ENCODE measurements around the gene TOPORS. TPM values are rescaled to one million over a fixed set of nuclear protein-coding genes. Genes with fewer than 3 reads are reported as not detected.
A peak's percentile ranks its signal among the peaks of the same experiment; 100 is the strongest.
"Not testable (repeated sequence)": the region's sequence is repeated elsewhere in the genome, so short reads cannot be mapped to it uniquely, and the experiment has no call there.

Gene TOPORS
- total RNA-seq, 1 donor from 2014 or later = 9.4 TPM

- DNase-seq (no peak), ATAC-seq (peak; percentile 42)
- intact Hi-C loops (cut with micrococcal nuclease) = no loop called here
Observed at GRCh38 chr9:32524892-32525708, 27.3 kb downstream of the TOPORS start.

- DNase-seq; intact Hi-C loops (cut with micrococcal nuclease); ATAC-seq: not testable (repeated sequence)
Observed at GRCh38 chr9:32524558-32524891, 27.9 kb downstream of the TOPORS start.

GRCh38 chr9:32523910-32524309 lies 28.5 kb downstream of the TOPORS start:
- no peak for DNase-seq
- intact Hi-C loops (cut with micrococcal nuclease) = no loop called here
- no peak for ATAC-seq

- no peak for DNase-seq
- ATAC-seq = no peak
- intact Hi-C loops (cut with micrococcal nuclease) = no loop called here
Observed at GRCh38 chr9:32518276-32518675, 34.1 kb downstream of the TOPORS start.

- no peak for ATAC-seq
- intact Hi-C loops (cut with micrococcal nuclease) = no loop called here
- DNase-seq = no peak
Observed at GRCh38 chr9:32516241-32516640, 36.1 kb downstream of the TOPORS start.

- ATAC-seq = no peak
Observed at GRCh38 chr9:32508728-32509127, 43.7 kb downstream of the TOPORS start.

GRCh38 chr9:32503008-32503407 lies 49.4 kb downstream of the TOPORS start:
- ATAC-seq = no peak
- intact Hi-C loops (cut with micrococcal nuclease) = no loop called here
- no peak for DNase-seq

More at GRCh38 chr9:32508728-32509127, 43.7 kb downstream of the TOPORS start:
- DNase-seq = no peak
- intact Hi-C loops (cut with micrococcal nuclease) = no loop called here

GRCh38 chr9:32502464-32502863 lies 49.9 kb downstream of the TOPORS start:
- ATAC-seq (no peak), DNase-seq (no peak)
- intact Hi-C loops (cut with micrococcal nuclease) = no loop called here

- intact Hi-C loops (cut with micrococcal nuclease) = no loop called here
- no peak for DNase-seq
- no peak for ATAC-seq
Observed at GRCh38 chr9:32501868-32502267, 50.5 kb downstream of the TOPORS start.

GRCh38 chr9:32500768-32501167 lies 51.6 kb downstream of the TOPORS start:
- intact Hi-C loops (cut with micrococcal nuclease) = no loop called here
- DNase-seq (no peak), ATAC-seq (no peak)

GRCh38 chr9:32497921-32498320 lies 54.5 kb downstream of the TOPORS start:
- DNase-seq (no peak), ATAC-seq (no peak)
- intact Hi-C loops (cut with micrococcal nuclease) = no loop called here

GRCh38 chr9:32490601-32491000 lies 61.8 kb downstream of the TOPORS start:
- intact Hi-C loops (cut with micrococcal nuclease) = no loop called here

More at GRCh38 chr9:32490601-32491000, 61.8 kb downstream of the TOPORS start:
- ATAC-seq = no peak
- DNase-seq = no peak

Other genes with a start within 250 kb of the TOPORS start
- gene ACO1, start 167.9 kb downstream of the TOPORS start, total RNA-seq = 62.1 TPM
- gene RIGI, start 26.4 kb downstream of the TOPORS start, total RNA-seq = 4.5 TPM
- 19.1 TPM for gene SMIM27, start 259 bp downstream of the TOPORS start, total RNA-seq
- gene NDUFB6, start 20.6 kb upstream of the TOPORS start, total RNA-seq = 180 TPM
- not detected for gene TAF1L, start 83.1 kb upstream of the TOPORS start, total RNA-seq
- not detected for gene TMEM215, start 231.0 kb upstream of the TOPORS start, total RNA-seq

Data from left ventricle myocardium superior (tissue), 1 donor.